Natural killer cell (primary cell): ENCODE measurements around the gene LRRC27. TPM values are rescaled to one million over a fixed set of nuclear protein-coding genes. Genes with fewer than 3 reads are reported as not detected.
A peak's percentile ranks its signal among the peaks of the same experiment; 100 is the strongest.

Experiments used
- ATAC-seq, 3 donors: fragments of 150-1000 bp in 2 of 3; fragments of 200-7000 bp in 1 of 3; cut with Tn5 transposase; 1 replicate in 1 of 3; 2 replicates in 2 of 3; pipeline ENCODE4 v1.10.0; 2021; ENCODE audit warnings: mild to moderate bottlenecking in 2 of 3, moderate library complexity in 2 of 3
- DNase-seq, 2 donors: peaks; one replicate each; pipeline versions ENCODE4 v3.0.0 to v3.0.0-alpha.2; 2013 to 2021; ENCODE audit warnings: mixed read lengths in 1 of 2
- H3K27ac ChIP-seq: one replicate; pipeline ENCODE4 v1.5.1; 2013; ENCODE audit warnings: mild to moderate bottlenecking, low read length
- H3K27me3 ChIP-seq: one replicate; pipeline ENCODE4 v1.6.1; 2013; ENCODE audit warnings: low read length; ENCODE audit not compliant: control insufficient read depth, insufficient read depth
- H3K36me3 ChIP-seq: one replicate; pipeline ENCODE4 v1.6.1; 2013; ENCODE audit warnings: low read length; ENCODE audit not compliant: control insufficient read depth, insufficient read depth
- H3K4me1 ChIP-seq: one replicate; pipeline ENCODE4 v1.6.1; 2013; ENCODE audit warnings: low read length; ENCODE audit not compliant: control insufficient read depth, insufficient read depth
- H3K4me3 ChIP-seq: one replicate; pipeline ENCODE4 v1.5.1; 2013; ENCODE audit warnings: low read length
- H3K9me3 ChIP-seq: one replicate; pipeline ENCODE4 v1.6.1; 2013; ENCODE audit warnings: low read length; ENCODE audit not compliant: control insufficient read depth, insufficient read depth
- H3K27ac Mint-ChIP-seq, 2 donors: one replicate each; pipeline ENCODE4 v1.8.0; 2022; ENCODE audit warnings: mild to moderate bottlenecking in 2 of 2, mixed read lengths in 2 of 2, moderate library complexity in 1 of 2
- H3K27me3 Mint-ChIP-seq, 2 donors: one replicate each; pipeline ENCODE4 v1.8.0; 2022; ENCODE audit warnings: low read depth in 2 of 2, mixed read lengths in 2 of 2
- H3K36me3 Mint-ChIP-seq: one replicate; pipeline ENCODE4 v1.8.0; 2022; ENCODE audit warnings: mixed read lengths
- H3K4me1 Mint-ChIP-seq, 2 donors: one replicate each; pipeline ENCODE4 v1.8.0; 2022; ENCODE audit warnings: mixed read lengths in 2 of 2
- H3K4me3 Mint-ChIP-seq: one replicate; pipeline ENCODE4 v1.8.0; 2022; ENCODE audit warnings: mild to moderate bottlenecking, moderate library complexity, mixed read lengths
- H3K9me3 Mint-ChIP-seq, 2 donors: one replicate each; pipeline ENCODE4 v1.8.0; 2022; ENCODE audit warnings: mixed read lengths in 2 of 2
- WGBS: methylation state at CpG from one replicate; pipeline ENCODE4 v1.1.7; 2013; ENCODE audit warnings: missing lambda C conversion rate; ENCODE audit not compliant: insufficient coverage; 5-methylcytosine and 5-hydroxymethylcytosine counted together
- intact Hi-C: fragments of 100-400 bp; cut with micrococcal nuclease; formaldehyde crosslinking; loops from one replicate; pipeline ENCODE4 v1.14.2; 2022
- total RNA-seq, 4 donors: library from RNA; stranded (reverse); fragments of 120-200 nt in 1 of 4; gene quantifications; one replicate each; pipeline versions ENCODE4 v1.2.3 to v1.2.4, GENCODE V29; 2013 to 2022
- TF ChIP-seq, protein P1 (sequence below): fragments of 200-600 bp; IDR thresholded peaks from one replicate; pipeline ENCODE4 v1.8.0; 2022; ENCODE audit warnings: antibody characterized with exemption

The LRRC27 gene
- total RNA-seq, 3 donors from 2014 or later (not counting 1 experiment from before 2014, with no cell fraction given), result 8.1 to 22.5 (median 9.9) TPM

DNA sequence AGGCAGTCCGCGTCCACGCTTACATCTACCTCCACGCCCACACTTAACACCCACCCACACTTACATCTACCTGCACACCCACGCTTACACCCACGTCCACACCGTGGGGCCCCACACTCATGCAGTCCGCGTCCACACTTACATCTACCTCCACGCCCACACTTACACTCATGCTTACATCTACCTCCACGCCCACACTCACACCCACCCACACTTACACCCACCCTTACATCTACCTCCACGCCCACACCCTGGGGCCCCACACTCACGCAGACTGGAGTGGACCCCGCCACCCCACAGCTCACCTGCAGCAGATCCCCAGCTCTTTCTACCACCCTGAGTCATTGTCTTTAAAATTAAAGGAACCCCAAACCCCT is 32.6 kb downstream of the LRRC27 start:
- Mint-ChIP-seq H3K9me3 (peaks cover 0 to 6% of the 10 kb centered on the region in 2 donors), H3K27ac (peak overlapping the region in 1 of 2 donors; percentile 75), H3K4me1 (peaks cover 0 to 11% of the 10 kb centered on the region in 2 donors), H3K4me3 (no peak overlapping the region), H3K27me3 (no peaks in the 10 kb centered on the region), H3K36me3 (peaks cover 24% of the 10 kb centered on the region)
- Histone ChIP-seq H3K27ac (no peak overlapping the region), H3K4me1 (no peaks in the 10 kb centered on the region), H3K9me3 (no peaks in the 10 kb centered on the region), H3K4me3 (no peak overlapping the region), H3K36me3 (peaks cover 5% of the 10 kb centered on the region), H3K27me3 (no peaks in the 10 kb centered on the region)
- TF ChIP-seq, protein P1, sequence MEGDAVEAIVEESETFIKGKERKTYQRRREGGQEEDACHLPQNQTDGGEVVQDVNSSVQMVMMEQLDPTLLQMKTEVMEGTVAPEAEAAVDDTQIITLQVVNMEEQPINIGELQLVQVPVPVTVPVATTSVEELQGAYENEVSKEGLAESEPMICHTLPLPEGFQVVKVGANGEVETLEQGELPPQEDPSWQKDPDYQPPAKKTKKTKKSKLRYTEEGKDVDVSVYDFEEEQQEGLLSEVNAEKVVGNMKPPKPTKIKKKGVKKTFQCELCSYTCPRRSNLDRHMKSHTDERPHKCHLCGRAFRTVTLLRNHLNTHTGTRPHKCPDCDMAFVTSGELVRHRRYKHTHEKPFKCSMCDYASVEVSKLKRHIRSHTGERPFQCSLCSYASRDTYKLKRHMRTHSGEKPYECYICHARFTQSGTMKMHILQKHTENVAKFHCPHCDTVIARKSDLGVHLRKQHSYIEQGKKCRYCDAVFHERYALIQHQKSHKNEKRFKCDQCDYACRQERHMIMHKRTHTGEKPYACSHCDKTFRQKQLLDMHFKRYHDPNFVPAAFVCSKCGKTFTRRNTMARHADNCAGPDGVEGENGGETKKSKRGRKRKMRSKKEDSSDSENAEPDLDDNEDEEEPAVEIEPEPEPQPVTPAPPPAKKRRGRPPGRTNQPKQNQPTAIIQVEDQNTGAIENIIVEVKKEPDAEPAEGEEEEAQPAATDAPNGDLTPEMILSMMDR, result no peak
- DNase-seq (no peak), ATAC-seq (peak in 1 of 3 donors; percentile 57)
- WGBS, result 91% methylated on average over 14 of the region's 14 CpGs
- intact Hi-C loops, result no loop called here

DNA sequence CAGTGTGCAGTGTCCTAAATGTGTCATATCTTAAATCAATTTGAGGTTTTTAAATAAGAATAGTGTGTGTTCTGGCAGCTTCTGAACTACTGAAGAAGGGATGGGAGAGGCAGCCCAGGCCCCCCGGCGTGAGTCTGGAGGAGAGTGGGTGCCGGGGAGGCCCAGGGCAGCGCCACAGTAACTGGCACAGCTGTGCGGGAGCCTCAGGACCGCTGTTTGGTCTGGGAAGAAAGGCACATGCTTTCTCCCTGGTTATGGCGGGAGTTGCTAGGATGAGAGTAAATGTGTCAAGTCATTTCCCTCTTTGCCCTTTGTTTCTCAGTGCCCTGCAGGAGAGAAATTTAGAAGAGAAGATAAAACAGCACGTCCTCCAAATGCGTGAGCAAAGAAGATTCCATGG is 33.1 kb downstream of the LRRC27 start:
- Histone ChIP-seq H3K4me1 (no peaks in the 10 kb centered on the region), H3K27ac (no peak overlapping the region), H3K27me3 (no peaks in the 10 kb centered on the region), H3K9me3 (no peaks in the 10 kb centered on the region), H3K4me3 (no peak overlapping the region), H3K36me3 (peaks cover 5% of the 10 kb centered on the region)
- intact Hi-C loops, result no loop called here
- H3K4me1 Mint-ChIP-seq, result peaks cover 0 to 11% of the 10 kb centered on the region in 2 donors
- peak overlapping the region in 1 of 2 donors; percentile 75 for H3K27ac Mint-ChIP-seq
- H3K27me3 Mint-ChIP-seq, result no peaks in the 10 kb centered on the region
- H3K4me3 Mint-ChIP-seq, result no peak overlapping the region
- H3K36me3 Mint-ChIP-seq, result peaks cover 24% of the 10 kb centered on the region
- TF ChIP-seq, protein P1, result no peak
- H3K9me3 Mint-ChIP-seq, result peaks cover 0 to 6% of the 10 kb centered on the region in 2 donors
- ATAC-seq, result no peak
- DNase-seq, result no peak
- WGBS, result 78% methylated on average over 9 of the region's 9 CpGs

DNA sequence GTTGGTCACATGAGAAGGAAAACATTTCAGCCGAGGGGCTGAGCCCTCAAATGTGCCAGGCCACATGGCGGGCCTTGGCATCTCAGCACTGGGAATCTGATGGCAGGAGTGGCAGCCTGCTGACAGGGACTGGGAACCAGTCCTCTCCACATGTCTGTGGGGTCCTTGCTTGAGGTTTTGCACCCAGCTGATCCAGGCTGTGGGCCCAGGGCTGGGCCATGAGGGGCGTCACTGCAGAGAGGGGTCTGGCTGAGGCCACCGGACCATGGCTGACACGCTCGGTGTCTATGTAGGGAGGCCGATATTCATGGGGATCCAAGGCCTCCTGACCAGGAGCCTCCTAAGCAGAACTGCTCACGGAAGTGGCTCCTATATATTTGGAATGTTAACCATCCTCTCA is 34.0 kb downstream of the LRRC27 start:
- no peaks in the 10 kb centered on the region for H3K27me3 Mint-ChIP-seq
- 96% methylated on average over 8 of the region's 8 CpGs for WGBS
- DNase-seq, result no peak

More for the DNA sequence above, 34.0 kb downstream of the LRRC27 start:
- H3K36me3 ChIP-seq, result peaks cover 5% of the 10 kb centered on the region
- H3K4me1 ChIP-seq, result no peaks in the 10 kb centered on the region
- peaks cover 0 to 11% of the 10 kb centered on the region in 2 donors for H3K4me1 Mint-ChIP-seq
- ATAC-seq, result no peak
- peaks cover 24% of the 10 kb centered on the region for H3K36me3 Mint-ChIP-seq
- H3K4me3 ChIP-seq, result no peak overlapping the region
- peaks cover 0 to 6% of the 10 kb centered on the region in 2 donors for H3K9me3 Mint-ChIP-seq
- H3K4me3 Mint-ChIP-seq, result no peak overlapping the region
- TF ChIP-seq, protein P1, result no peak
- no peaks in the 10 kb centered on the region for H3K9me3 ChIP-seq
- H3K27me3 ChIP-seq, result no peaks in the 10 kb centered on the region
- intact Hi-C loops, result no loop called here
- no peak overlapping the region for H3K27ac Mint-ChIP-seq
- no peak overlapping the region for H3K27ac ChIP-seq
